Osteocyte (in vitro differentiated cells): ENCODE measurements around the gene MYOCD. TPM values are rescaled to one million over a fixed set of nuclear protein-coding genes. Genes with fewer than 3 reads are reported as not detected.

ENCODE experiments used
- DNase-seq: peaks from one replicate; pipeline ENCODE4 v3.0.0; 2021; ENCODE audit warnings: mixed read lengths; ENCODE audit not compliant: unreplicated experiment; ENCODE audit errors: extremely low spot score
- H3K27ac Mint-ChIP-seq: one replicate; pipeline ENCODE4 v1.8.0; 2021; ENCODE audit warnings: mild to moderate bottlenecking, mixed read lengths; ENCODE audit not compliant: unreplicated experiment
- H3K27me3 Mint-ChIP-seq: one replicate; pipeline ENCODE4 v1.8.0; 2021; ENCODE audit warnings: mixed read lengths; ENCODE audit not compliant: unreplicated experiment
- H3K36me3 Mint-ChIP-seq: one replicate; pipeline ENCODE4 v1.8.0; 2021; ENCODE audit warnings: mixed read lengths; ENCODE audit not compliant: unreplicated experiment
- H3K4me1 Mint-ChIP-seq: one replicate; pipeline ENCODE4 v1.8.0; 2021; ENCODE audit warnings: mixed read lengths; ENCODE audit not compliant: unreplicated experiment
- H3K4me3 Mint-ChIP-seq: one replicate; pipeline ENCODE4 v1.8.0; 2021; ENCODE audit warnings: mild to moderate bottlenecking, moderate library complexity, mixed read lengths; ENCODE audit not compliant: unreplicated experiment
- H3K9me3 Mint-ChIP-seq: one replicate; pipeline ENCODE4 v1.8.0; 2021; ENCODE audit warnings: mixed read lengths; ENCODE audit not compliant: unreplicated experiment
- total RNA-seq: library from RNA; stranded (reverse); gene quantifications from 2 replicates; pipeline ENCODE4 v1.2.1, GENCODE V29; 2021
- TF ChIP-seq, protein P1 (sequence below): fragments of 200-600 bp; sonication (generic); IDR thresholded peaks from 2 replicates; pipeline ENCODE4 v1.5.0; 2021; ENCODE audit warnings: antibody characterized with exemption, mild to moderate bottlenecking, moderate library complexity

The MYOCD gene
- total RNA-seq, 1 donor from 2014 or later: 13.7 TPM

- TF ChIP-seq, protein P1, sequence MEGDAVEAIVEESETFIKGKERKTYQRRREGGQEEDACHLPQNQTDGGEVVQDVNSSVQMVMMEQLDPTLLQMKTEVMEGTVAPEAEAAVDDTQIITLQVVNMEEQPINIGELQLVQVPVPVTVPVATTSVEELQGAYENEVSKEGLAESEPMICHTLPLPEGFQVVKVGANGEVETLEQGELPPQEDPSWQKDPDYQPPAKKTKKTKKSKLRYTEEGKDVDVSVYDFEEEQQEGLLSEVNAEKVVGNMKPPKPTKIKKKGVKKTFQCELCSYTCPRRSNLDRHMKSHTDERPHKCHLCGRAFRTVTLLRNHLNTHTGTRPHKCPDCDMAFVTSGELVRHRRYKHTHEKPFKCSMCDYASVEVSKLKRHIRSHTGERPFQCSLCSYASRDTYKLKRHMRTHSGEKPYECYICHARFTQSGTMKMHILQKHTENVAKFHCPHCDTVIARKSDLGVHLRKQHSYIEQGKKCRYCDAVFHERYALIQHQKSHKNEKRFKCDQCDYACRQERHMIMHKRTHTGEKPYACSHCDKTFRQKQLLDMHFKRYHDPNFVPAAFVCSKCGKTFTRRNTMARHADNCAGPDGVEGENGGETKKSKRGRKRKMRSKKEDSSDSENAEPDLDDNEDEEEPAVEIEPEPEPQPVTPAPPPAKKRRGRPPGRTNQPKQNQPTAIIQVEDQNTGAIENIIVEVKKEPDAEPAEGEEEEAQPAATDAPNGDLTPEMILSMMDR: no peak
- H3K4me1 Mint-ChIP-seq: peaks cover 24% of the 10 kb centered on the region
- H3K9me3 Mint-ChIP-seq: no peaks in the 10 kb centered on the region
- no peak for DNase-seq
- H3K4me3 Mint-ChIP-seq: no peak overlapping the region
- H3K36me3 Mint-ChIP-seq: no peaks in the 10 kb centered on the region
- no peaks in the 10 kb centered on the region for H3K27me3 Mint-ChIP-seq
- peak overlapping the region; percentile 86 for H3K27ac Mint-ChIP-seq
Measured at GRCh38 chr17:12637015-12637414, 28.7 kb upstream of the MYOCD start.

- H3K36me3 Mint-ChIP-seq: no peaks in the 10 kb centered on the region
- H3K9me3 Mint-ChIP-seq: no peaks in the 10 kb centered on the region
- no peak overlapping the region for H3K4me3 Mint-ChIP-seq
- peak overlapping the region; percentile 86 for H3K27ac Mint-ChIP-seq
- DNase-seq: no peak
- H3K4me1 Mint-ChIP-seq: peaks cover 24% of the 10 kb centered on the region
- no peaks in the 10 kb centered on the region for H3K27me3 Mint-ChIP-seq
- TF ChIP-seq, protein P1: no peak
Measured at GRCh38 chr17:12637745-12638651, 27.7 kb upstream of the MYOCD start.

GRCh38 chr17:12640364-12640763, 25.3 kb upstream of the MYOCD start:
- H3K4me3 Mint-ChIP-seq: no peak overlapping the region
- TF ChIP-seq, protein P1: no peak

GRCh38 chr17:12641084-12641483, 24.6 kb upstream of the MYOCD start:
- Mint-ChIP-seq H3K27me3 (no peaks in the 10 kb centered on the region), H3K9me3 (no peaks in the 10 kb centered on the region)

More at GRCh38 chr17:12640364-12640763, 25.3 kb upstream of the MYOCD start:
- H3K36me3 Mint-ChIP-seq: no peaks in the 10 kb centered on the region
- H3K9me3 Mint-ChIP-seq: no peaks in the 10 kb centered on the region
- H3K27me3 Mint-ChIP-seq: no peaks in the 10 kb centered on the region
- no peak for DNase-seq
- peaks cover 24% of the 10 kb centered on the region for H3K4me1 Mint-ChIP-seq
- no peak overlapping the region for H3K27ac Mint-ChIP-seq

DNA sequence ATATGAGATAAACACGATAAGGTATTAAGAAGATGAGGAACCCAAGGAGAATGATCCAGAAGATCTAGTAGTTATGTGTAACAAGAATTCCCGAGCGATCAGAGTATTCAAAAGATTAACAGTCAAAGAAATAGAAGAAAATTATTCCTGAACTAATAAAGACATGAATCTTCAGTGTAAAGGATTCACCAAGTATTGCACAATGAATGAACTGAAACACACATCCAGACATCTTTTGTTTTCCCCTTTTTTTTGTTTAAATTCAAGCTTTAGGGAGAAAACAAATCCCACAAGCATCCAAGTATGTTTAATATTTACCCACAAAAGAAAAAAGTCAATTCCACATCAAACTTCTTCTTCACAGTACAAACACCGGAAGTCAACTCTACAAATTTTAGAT, 23.7 kb upstream of the MYOCD start:
- H3K36me3 Mint-ChIP-seq: no peaks in the 10 kb centered on the region
- no peak overlapping the region for H3K27ac Mint-ChIP-seq
- H3K4me1 Mint-ChIP-seq: peaks cover 14% of the 10 kb centered on the region
- no peaks in the 10 kb centered on the region for H3K27me3 Mint-ChIP-seq
- H3K4me3 Mint-ChIP-seq: no peak overlapping the region
- H3K9me3 Mint-ChIP-seq: no peaks in the 10 kb centered on the region
- TF ChIP-seq, protein P1: no peak
- DNase-seq: no peak

More at GRCh38 chr17:12641084-12641483, 24.6 kb upstream of the MYOCD start:
- Mint-ChIP-seq H3K4me1 (peaks cover 23% of the 10 kb centered on the region), H3K27ac (no peak overlapping the region), H3K36me3 (no peaks in the 10 kb centered on the region), H3K4me3 (no peak overlapping the region)
- TF ChIP-seq, protein P1: no peak
- no peak for DNase-seq
